GM08714 (cell line): ENCODE data around the gene VWA5B1.

Experiments used
- H3K4me3 ChIP-seq: fragments of 200-500 bp; sonication (Bioruptor generic); 2 replicates; pipeline ENCODE4 v1.5.1; 2014; ENCODE audit warnings: mild to moderate bottlenecking, low read length, inconsistent platforms
- ZNF274 ChIP-seq: IDR thresholded peaks from 2 replicates; pipeline ENCODE4 v1.6.1; 2012; ENCODE audit warnings: mild to moderate bottlenecking, low read depth, low read length

VWA5B1 gene

GRCh38 chr1:20383631-20384030, 93.0 kb downstream of the VWA5B1 start:
- TF ChIP-seq ZNF274: no peak
- H3K4me3 ChIP-seq: no peak overlapping the region

- no peak for TF ChIP-seq ZNF274
- no peak overlapping the region for H3K4me3 ChIP-seq
These were observed 95.0 kb downstream of the VWA5B1 start for GRCh38 chr1:20385630-20386029.

GRCh38 chr1:20386323-20387081, 95.8 kb downstream of the VWA5B1 start:
- no peak for TF ChIP-seq ZNF274
- no peak overlapping the region for H3K4me3 ChIP-seq

GRCh38 chr1:20389571-20389970, 98.9 kb downstream of the VWA5B1 start:
- H3K4me3 ChIP-seq: no peak overlapping the region
- TF ChIP-seq ZNF274: no peak

GRCh38 chr1:20390589-20391331, 100.1 kb downstream of the VWA5B1 start:
- H3K4me3 ChIP-seq: no peak overlapping the region
- TF ChIP-seq ZNF274: no peak

GRCh38 chr1:20395255-20395654, 104.6 kb downstream of the VWA5B1 start:
- TF ChIP-seq ZNF274: no peak
- H3K4me3 ChIP-seq: no peak overlapping the region

- no peak for TF ChIP-seq ZNF274
- H3K4me3 ChIP-seq: no peak overlapping the region
These were observed 108.1 kb downstream of the VWA5B1 start for GRCh38 chr1:20398744-20399143.

GRCh38 chr1:20399196-20399595, 108.5 kb downstream of the VWA5B1 start:
- no peak overlapping the region for H3K4me3 ChIP-seq
- TF ChIP-seq ZNF274: no peak

GRCh38 chr1:20399606-20400180, 109.0 kb downstream of the VWA5B1 start:
- no peak overlapping the region for H3K4me3 ChIP-seq
- TF ChIP-seq ZNF274: no peak

- TF ChIP-seq ZNF274: no peak
- no peak overlapping the region for H3K4me3 ChIP-seq
These were observed 109.9 kb downstream of the VWA5B1 start for GRCh38 chr1:20400341-20401177.

GRCh38 chr1:20401405-20402010, 110.8 kb downstream of the VWA5B1 start:
- no peak overlapping the region for H3K4me3 ChIP-seq
- TF ChIP-seq ZNF274: no peak

- TF ChIP-seq ZNF274: no peak
- H3K4me3 ChIP-seq: no peak overlapping the region
These were observed 112.1 kb downstream of the VWA5B1 start for GRCh38 chr1:20402585-20403422.
